SKM-1 (cell line): ENCODE measurements around the gene COMTD1.
A peak's percentile ranks its signal among the peaks of the same experiment; 100 is the strongest.
"Not testable (repeated sequence)": the region's sequence is repeated elsewhere in the genome, so short reads cannot be mapped to it uniquely, and the experiment has no call there.

Experiments used
- DNase-seq: peaks from one replicate; lab custom pipeline; 2025; ENCODE audit not compliant: unreplicated experiment; lab: John Stamatoyannopoulos, UW

Gene COMTD1

GRCh38 chr10:75226095-75226494, 9.7 kb downstream of the COMTD1 start:
- DNase-seq = no peak

GRCh38 chr10:75223507-75223906, 12.2 kb downstream of the COMTD1 start:
- no peak for DNase-seq

DNA sequence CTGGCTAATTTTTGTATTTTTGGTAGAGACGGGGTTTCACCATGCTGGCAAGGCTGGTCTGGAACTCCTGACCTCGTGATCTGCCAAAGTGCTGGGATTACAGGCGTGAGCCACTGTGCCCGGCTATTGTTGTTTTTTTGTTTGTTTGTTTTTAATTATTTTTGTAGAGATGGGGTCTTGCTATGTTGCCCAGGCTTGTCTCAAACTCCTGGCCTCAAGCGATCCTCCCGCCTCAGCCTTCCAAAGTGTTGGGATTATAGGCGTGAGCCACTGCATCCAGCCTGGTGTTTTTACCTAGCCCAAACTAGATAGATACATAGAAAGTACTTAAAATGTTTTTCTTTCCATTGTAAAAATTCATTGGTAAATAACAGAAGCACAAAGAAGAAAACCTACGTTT, 14.3 kb downstream of the COMTD1 start:
- not testable (repeated sequence) for DNase-seq

DNA sequence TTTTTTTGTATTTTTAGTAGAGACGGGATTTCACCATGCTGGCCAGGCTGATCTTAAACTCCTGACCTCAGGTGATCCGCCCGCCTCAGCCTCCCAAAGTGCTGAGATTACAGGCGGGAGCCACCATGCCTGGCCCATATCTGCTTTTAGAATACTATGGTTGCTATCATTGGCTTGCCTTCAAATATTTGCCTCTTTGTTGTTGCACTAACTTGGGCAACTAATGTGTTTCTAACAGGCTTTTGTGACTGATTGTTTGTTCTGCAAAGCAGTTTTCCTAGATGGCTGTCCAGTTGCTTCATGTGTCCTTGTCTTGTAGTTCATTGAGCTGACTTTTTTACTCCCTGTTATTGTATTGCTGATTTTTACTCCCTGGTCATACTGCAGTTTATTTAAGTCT, 15.5 kb downstream of the COMTD1 start:
- no peak for DNase-seq

DNA sequence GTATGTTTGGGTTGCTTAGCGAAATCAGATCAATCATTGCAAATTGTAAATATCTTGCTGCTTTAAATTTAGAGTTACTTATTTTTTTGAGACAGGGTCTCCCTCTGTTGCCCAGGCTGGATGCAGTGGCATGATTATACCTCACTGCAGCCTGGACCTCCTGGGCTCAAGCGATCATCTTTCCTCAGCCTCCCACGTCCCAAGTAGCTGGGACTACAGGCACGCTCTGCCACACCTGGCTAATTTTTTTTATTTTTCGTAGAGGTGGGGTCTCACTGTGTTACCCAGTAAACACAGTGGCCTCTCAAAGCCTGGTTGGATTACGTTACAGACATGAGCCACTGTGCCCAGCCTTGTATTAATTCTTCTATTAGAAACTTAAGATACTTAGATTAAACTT, 23.4 kb downstream of the COMTD1 start:
- no peak for DNase-seq

DNA sequence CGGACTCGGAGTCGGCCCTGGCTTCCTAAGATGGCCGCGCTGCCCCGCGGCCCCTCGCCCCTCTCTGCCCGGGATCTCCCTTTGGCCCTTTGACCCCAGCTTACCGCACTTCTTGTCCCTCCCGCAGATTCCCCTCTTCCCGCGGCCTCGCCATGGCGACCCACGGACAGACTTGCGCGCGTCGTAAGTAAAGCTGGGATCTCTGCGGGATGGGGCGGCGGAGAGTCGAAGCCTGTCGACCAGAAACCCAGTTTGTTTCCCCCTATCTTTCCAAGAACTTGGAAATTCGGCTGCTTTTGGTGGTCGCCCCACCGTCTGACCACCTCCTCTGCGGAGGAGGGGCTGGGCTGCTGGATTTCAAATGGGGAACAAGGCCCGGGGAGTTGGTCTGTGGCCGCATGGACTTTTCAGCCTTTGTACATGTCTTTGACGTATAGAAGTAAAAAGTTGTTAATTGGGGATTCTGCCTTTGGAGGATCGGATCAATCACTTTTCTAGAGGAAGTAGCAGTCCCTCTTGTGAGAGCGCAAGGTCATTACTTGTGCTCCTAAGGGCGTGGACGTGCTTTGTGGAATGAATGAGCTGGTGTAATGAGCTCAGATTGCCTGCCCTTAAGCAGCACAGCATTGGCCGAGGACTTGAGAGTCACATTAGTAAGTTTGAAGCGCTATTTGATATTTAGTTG, 24.6 kb downstream of the COMTD1 start:
- no peak for DNase-seq

DNA sequence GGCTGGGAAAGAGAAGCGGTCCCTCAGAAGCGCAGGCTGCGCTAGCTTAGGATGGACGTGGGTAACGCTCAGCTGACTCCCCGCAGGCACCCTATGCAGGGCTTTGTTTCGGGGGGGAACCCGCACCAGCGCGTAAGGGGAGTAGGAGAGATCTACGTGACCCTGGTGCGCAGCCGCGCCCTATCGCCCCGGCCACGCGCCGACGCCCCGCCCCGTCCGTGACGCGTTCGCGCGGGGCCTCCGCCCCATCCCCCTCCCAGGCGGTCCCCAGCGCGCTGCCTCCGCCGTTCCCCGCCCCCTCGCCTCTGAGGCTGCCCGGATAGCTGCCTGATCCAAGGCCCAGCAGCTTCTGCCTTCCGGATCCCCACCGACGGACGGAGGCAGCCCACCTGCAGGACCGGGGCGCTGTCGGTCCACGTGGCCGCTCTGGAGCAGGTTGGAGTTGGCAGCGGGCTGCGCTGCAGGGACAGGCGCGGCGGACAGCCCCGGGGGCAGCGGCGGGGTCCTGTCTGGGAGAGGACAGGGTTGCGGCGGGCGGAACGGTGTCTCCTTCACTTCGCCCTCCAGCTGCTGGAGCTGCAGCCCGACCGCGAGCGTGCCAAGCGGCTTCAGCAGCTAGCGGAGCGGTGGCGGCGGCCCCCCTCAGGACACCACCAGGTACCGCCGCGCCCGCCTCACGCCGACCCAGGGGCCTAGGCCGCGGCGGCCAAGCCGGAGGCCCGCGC, 25.3 kb downstream of the COMTD1 start, which contains the start of gene VDAC2:
Gene VDAC2, plus strand, starts transcription at position 515 of the 725 bp plus-strand sequence. CDS start 363 bp downstream, outside the sequence.
- DNase-seq = peak; percentile 71

DNA sequence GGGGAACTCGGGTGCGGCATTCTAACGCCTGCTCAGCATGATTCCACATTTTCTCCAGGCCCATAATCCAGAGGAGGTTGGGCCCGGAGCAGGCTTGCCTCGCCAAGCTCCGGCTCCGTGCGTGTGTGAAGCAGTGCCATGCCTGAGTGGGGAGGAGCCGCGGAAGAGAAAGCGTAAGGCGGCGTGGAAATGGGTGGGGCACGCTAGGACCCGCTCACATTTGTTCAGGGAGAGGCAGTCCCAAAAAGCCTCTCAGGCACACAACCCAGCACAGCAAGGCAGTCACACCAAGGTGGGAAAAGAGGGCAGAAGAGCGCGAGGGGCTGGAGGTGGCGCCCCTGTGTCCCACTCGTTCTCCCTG, 25.9 kb downstream of the COMTD1 start:
- no peak for DNase-seq

GRCh38 chr10:75209086-75209920, 26.5 kb downstream of the COMTD1 start:
- DNase-seq = no peak

- DNase-seq = no peak
Observed at GRCh38 chr10:75208181-75208580, 27.6 kb downstream of the COMTD1 start.

DNA sequence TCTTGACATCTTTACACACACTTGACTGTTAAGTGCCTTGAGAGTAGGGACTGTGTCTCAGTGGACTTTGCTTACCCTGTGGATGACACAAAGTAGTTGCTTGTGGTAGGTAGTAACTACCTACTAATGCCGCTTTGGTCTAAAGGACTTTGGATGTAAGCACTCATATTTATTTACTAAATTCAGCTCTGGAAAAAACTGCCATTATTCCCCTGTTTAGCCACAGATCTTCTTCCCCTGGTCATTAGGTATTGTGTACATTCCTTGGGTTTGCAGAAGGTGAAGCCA, 28.0 kb downstream of the COMTD1 start:
- no peak for DNase-seq

GRCh38 chr10:75207079-75207856, 28.5 kb downstream of the COMTD1 start:
- no peak for DNase-seq

- DNase-seq = not testable (repeated sequence)
Observed at GRCh38 chr10:75206638-75207037, 29.1 kb downstream of the COMTD1 start.

GRCh38 chr10:75205908-75206307, 29.8 kb downstream of the COMTD1 start:
- no peak for DNase-seq

DNA sequence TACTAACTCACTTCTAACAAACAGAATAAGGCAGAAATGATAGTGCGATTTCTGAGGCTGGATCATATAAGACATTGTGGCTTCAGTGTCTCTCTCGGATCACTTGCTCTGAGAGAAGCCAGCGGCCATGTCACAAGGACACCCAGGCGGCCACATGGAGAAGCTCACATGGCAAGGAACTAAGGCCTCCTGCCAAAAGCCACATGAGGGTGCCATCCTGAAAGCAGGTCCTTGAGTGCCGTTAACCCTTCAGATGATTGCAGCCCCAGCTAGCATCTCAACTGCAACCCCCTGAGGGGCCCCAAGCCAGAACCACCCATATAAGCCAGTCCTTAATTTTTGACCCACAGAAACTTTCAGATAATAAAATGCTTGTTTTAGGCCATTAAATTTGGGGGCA, 32.0 kb downstream of the COMTD1 start:
- DNase-seq = no peak

- not testable (repeated sequence) for DNase-seq
Observed at GRCh38 chr10:75203046-75203620, 32.6 kb downstream of the COMTD1 start.

DNA sequence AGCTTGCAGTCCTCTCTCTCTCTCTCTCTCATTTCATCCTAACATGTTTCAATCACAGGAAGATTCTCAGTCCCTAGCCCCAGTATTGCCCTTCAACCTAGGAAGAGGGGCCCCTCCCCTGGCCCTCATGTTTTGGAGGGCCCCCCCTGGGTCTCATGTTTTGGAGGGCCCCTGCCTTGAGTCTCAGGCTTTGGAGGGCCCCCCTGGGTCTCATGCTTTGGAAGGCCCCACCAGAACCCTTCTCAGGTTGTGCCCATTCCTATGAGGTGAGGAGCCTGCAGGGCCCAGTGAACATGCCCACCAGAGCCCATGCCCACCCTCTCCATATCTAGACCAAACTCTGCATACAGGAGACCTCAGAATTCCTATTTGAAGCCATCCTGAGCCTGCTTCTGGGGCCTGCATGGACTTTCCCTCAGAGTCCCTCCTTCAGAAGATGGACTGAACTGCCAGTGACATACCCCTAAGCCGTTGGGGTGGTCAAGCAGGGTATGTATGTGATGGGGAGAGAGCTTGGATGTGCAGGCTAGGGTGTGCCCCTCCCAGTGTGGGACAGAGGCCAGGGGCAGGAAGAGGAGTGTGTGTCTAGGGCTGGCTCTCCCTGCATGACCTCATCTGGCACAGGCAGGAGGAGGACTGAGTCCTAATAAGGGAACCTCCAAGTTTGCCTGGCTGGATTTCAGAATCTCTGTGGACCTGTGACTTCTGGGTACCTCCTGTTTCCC, 33.3 kb downstream of the COMTD1 start:
- no peak for DNase-seq

GRCh38 chr10:75201793-75202307, 33.9 kb downstream of the COMTD1 start:
- DNase-seq = no peak

GRCh38 chr10:75199949-75200348, 35.8 kb downstream of the COMTD1 start:
- not testable (repeated sequence) for DNase-seq

DNA sequence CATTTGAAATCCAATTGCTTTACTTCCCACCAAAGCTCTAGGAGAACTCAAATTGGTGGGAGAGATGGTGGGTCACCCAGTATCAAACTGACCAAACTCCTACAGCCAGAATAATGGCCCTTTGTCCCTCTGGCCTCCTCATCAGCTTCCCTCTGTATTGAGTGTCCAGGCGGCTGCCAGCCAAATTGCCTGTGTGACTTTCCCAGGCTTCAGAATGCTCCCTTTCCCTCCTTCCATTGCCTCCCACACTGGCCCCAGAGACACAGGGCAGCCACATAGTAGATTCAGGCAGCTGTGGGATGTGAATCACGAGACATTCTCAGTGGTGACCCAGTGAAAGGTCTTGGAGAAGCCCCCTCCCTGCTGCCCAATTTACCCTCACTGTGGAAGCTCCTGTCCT, 37.9 kb downstream of the COMTD1 start:
- no peak for DNase-seq
